B cell (primary cell): ENCODE measurements around the gene HSPH1. TPM values are rescaled to one million over a fixed set of nuclear protein-coding genes. Genes with fewer than 3 reads are reported as not detected.

Source experiments
- ATAC-seq: fragments of 200-7000 bp; cut with Tn5 transposase; one replicate; pipeline ENCODE4 v1.10.0; 2021; ENCODE audit warnings: low read depth, mild to moderate bottlenecking, moderate number of reproducible peaks, moderate library complexity
- CTCF ChIA-PET: fragments of 350-600 bp; sonication (Branson Sonifier 250); formaldehyde crosslinking; loops from one replicate; lab custom pipeline; 2021; ENCODE audit warnings: antibody characterized with exemption, inconsistent platforms; lab: Charles Lee
- POLR2A ChIA-PET: fragments of 350-600 bp; sonication (Branson Sonifier 250); formaldehyde crosslinking; loops from one replicate; lab custom pipeline; 2021; ENCODE audit warnings: antibody characterized with exemption; lab: Charles Lee
- DNase-seq: peaks from one replicate; pipeline ENCODE4 v3.0.0; 2013
- H2AFZ ChIP-seq: 2 replicates; pipeline ENCODE4 v1.6.1; 2012; ENCODE audit warnings: mild to moderate bottlenecking, low read depth, low read length; ENCODE audit not compliant: insufficient read depth, poor library complexity, severe bottlenecking
- H3K27ac ChIP-seq, 2 donors: 1 replicate in 1 of 2; 2 replicates in 1 of 2; pipeline ENCODE4 v1.5.1; 2012 to 2013; ENCODE audit warnings: low read length in 2 of 2, mild to moderate bottlenecking in 2 of 2, moderate library complexity in 1 of 2
- H3K27me3 ChIP-seq, 4 experiments: fragments of 200-600 bp in 1 of 4; sonication (generic) in 1 of 4; replicated peaks in 1 of 4; 1 replicate in 2 of 4; 2 replicates in 2 of 4; pipeline versions ENCODE4 v1.6.1 to v1.7.0; 2013 to 2016; ENCODE audit warnings: low read length in 3 of 4, mild to moderate bottlenecking in 2 of 4, mixed read lengths in 1 of 4, moderate library complexity in 1 of 4; ENCODE audit not compliant: insufficient read depth in 4 of 4, control insufficient read depth in 3 of 4; ENCODE audit errors: control extremely low read depth in 1 of 4
- H3K36me3 ChIP-seq, 2 experiments: replicated peaks in 1 of 2; 1 replicate in 1 of 2; 2 replicates in 1 of 2; pipeline versions ENCODE4 v1.6.1 to v1.7.1; 2013; ENCODE audit warnings: low read length in 1 of 2; ENCODE audit not compliant: insufficient read depth in 2 of 2, control insufficient read depth in 1 of 2; ENCODE audit errors: control extremely low read depth in 1 of 2, extremely low read depth in 1 of 2
- H3K4me1 ChIP-seq, 2 donors: fragments of 200-600 bp in 1 of 2; sonication (generic) in 1 of 2; 1 replicate in 1 of 2; 2 replicates in 1 of 2; pipeline versions ENCODE4 v1.5.1 to v1.6.1; 2013 to 2017; ENCODE audit warnings: low read length in 2 of 2; ENCODE audit not compliant: control insufficient read depth in 2 of 2, insufficient read depth in 2 of 2
- H3K4me2 ChIP-seq: replicated peaks from 2 replicates; pipeline ENCODE3; 2012; ENCODE audit warnings: mild to moderate bottlenecking, low read depth, low read length; ENCODE audit not compliant: poor library complexity, severe bottlenecking
- H3K4me3 ChIP-seq, 5 experiments: fragments of 200-600 bp in 1 of 5; sonication (generic) in 1 of 5; 1 replicate in 3 of 5; 2 replicates in 2 of 5; pipeline versions ENCODE4 v1.5.1 to v1.7.0; 2011 to 2016; ENCODE audit warnings: low read length in 4 of 5, mild to moderate bottlenecking in 4 of 5, low read depth in 2 of 5, control low read depth in 1 of 5, moderate library complexity in 1 of 5; ENCODE audit not compliant: insufficient read depth in 1 of 5; ENCODE audit errors: control extremely low read depth in 1 of 5, extremely low read depth in 1 of 5
- H3K79me2 ChIP-seq: fragments of 200-600 bp; sonication (generic); one replicate; pipeline ENCODE4 v1.6.0; 2016; ENCODE audit warnings: low read length; ENCODE audit not compliant: control insufficient read depth, insufficient read depth
- H3K9ac ChIP-seq: fragments of 200-600 bp; sonication (generic); 2 replicates; pipeline ENCODE4 v1.6.1; 2017; ENCODE audit warnings: mild to moderate bottlenecking, low read length, moderate library complexity
- H3K9me3 ChIP-seq, 3 donors: one replicate each; pipeline versions ENCODE4 v1.6.1 to v1.7.1; 2013; ENCODE audit warnings: low read length in 2 of 3; ENCODE audit not compliant: control insufficient read depth in 2 of 3, insufficient read depth in 1 of 3; ENCODE audit errors: control extremely low read depth in 1 of 3
- H4K20me1 ChIP-seq: 2 replicates; pipeline ENCODE4 v1.6.0; 2012; ENCODE audit warnings: mild to moderate bottlenecking, low read length; ENCODE audit not compliant: insufficient read depth, control insufficient read depth, poor library complexity, severe bottlenecking
- H3K27ac Mint-ChIP-seq: one replicate; pipeline ENCODE4 v1.8.0; 2021; ENCODE audit warnings: mixed read lengths
- H3K27me3 Mint-ChIP-seq: one replicate; pipeline ENCODE4 v1.8.0; 2021; ENCODE audit warnings: mixed read lengths
- H3K4me1 Mint-ChIP-seq: one replicate; pipeline ENCODE4 v1.8.0; 2021; ENCODE audit warnings: mixed read lengths
- H3K4me3 Mint-ChIP-seq: one replicate; pipeline ENCODE4 v1.8.0; 2021; ENCODE audit warnings: mixed read lengths
- H3K9me3 Mint-ChIP-seq: one replicate; pipeline ENCODE4 v1.8.0; 2022; ENCODE audit warnings: mixed read lengths; ENCODE audit not compliant: insufficient read depth
- EZH2 ChIP-seq: IDR thresholded peaks from 2 replicates; pipeline ENCODE4 v1.6.1; 2012; ENCODE audit warnings: borderline replicate concordance, low read depth, mild to moderate bottlenecking, moderate library complexity, low read length; ENCODE audit not compliant: insufficient read depth, poor library complexity, severe bottlenecking
- WGBS: methylation state at CpG from one replicate; pipeline ENCODE4 v1.1.5; 2013; ENCODE audit warnings: missing lambda C conversion rate; ENCODE audit not compliant: insufficient coverage; 5-methylcytosine and 5-hydroxymethylcytosine counted together
- intact Hi-C: fragments of 100-400 bp; cut with micrococcal nuclease; formaldehyde crosslinking; loops from one replicate; pipeline ENCODE4 v1.10.0; 2022
- polyA plus RNA-seq: library from polyadenylated mRNA; depleted of rRNA; stranded (reverse); fragments of >200 nt; gene quantifications from 2 replicates; pipeline ENCODE4 v1.2.3, GENCODE V29; 2012
- total RNA-seq, 2 donors: library from RNA; stranded (reverse); fragments of 120-200 nt in 1 of 2; gene quantifications; 1 replicate in 1 of 2; 2 replicates in 1 of 2; pipeline versions ENCODE4 v1.2.3 to v1.2.4, GENCODE V29; 2013 to 2022
- TF ChIP-seq, protein P1 (sequence below): fragments of 200-600 bp; IDR thresholded peaks from one replicate; pipeline ENCODE4 v1.8.0; 2022; ENCODE audit warnings: antibody characterized with exemption, mild to moderate bottlenecking

HSPH1 gene
- total and polyA plus RNA-seq, 2 donors (not counting 1 experiment from before 2014, with no cell fraction given): 15.4 to 56.4 TPM

DNA sequence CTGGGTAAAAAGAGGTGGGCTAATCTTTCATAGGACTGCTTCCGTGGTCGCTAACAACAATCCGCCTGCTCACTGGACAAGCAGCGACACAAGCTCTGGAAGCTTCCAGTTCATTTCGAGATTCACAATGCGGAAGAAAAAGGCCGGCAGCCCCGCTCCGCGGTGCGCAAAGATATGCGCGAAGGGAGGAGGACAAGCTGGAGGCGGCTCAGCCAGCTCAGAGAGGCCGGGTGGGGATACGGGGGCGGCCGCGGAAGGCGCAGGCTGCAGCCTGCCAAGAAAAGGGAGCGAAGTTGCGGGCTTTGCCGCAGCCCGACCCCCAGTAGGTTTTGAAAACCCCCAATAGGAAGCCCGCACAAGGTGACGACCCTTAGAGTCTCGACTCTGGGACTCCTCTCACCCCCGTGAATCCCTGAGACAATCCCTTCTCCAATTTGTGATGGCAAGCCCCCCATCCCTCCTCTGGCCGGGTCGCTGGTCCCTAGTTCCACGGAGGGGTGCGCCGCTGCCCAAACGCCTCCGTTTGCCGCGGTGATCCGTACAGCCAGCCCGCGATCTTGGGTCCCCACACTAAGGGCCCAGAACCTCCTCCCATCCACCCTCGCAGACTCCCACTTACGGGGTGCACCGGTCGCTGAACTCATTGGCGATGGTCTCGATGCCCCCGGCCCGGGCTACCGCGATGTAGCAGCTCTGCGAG is 697 bp downstream of the HSPH1 start:
- Histone ChIP-seq H4K20me1 (peaks cover 14% of the 10 kb centered on the region), H3K4me1 (peaks cover 22% of the 10 kb centered on the region in 2 donors), H3K9ac (peak overlapping the region; percentile 95), H3K9me3 (no peaks in the 10 kb centered on the region), H2AFZ (peak overlapping the region; percentile 90), H3K27me3 (no peaks in the 10 kb centered on the region), H3K27ac (peak overlapping the region; percentile 94 to 96), H3K4me3 (peak overlapping the region; percentile 82 to 93 (median 88)), H3K4me2 (peak overlapping the region; percentile 90), H3K36me3 (peaks cover 4 to 14% of the 10 kb centered on the region in 2 experiments), H3K79me2 (peaks cover 40% of the 10 kb centered on the region)
- peaks cover 34% of the 10 kb centered on the region for H3K4me1 Mint-ChIP-seq
- intact Hi-C loops: loop anchor here (2.0 to 10.0 kb wide), 2 partner anchors 696 to 854 kb away; partner anchors contain the start of genes HMGB1 and KATNAL1
- DNase-seq (peak; percentile 69), ATAC-seq (no peak)
- peak overlapping the region; percentile 99 for H3K27ac Mint-ChIP-seq
- ChIA-PET POLR2A (interaction anchor here (1.1 kb wide), 1 partner anchor 38 kb away, joined by 3 read pairs; the partner anchor contains the start of gene B3GLCT), CTCF (interaction anchor here (0.6 to 1.3 kb wide), 2 partner anchors 40 to 76 kb away, joined by 3 read pairs; no protein-coding TSS in a partner anchor)
- H3K27me3 Mint-ChIP-seq: no peaks in the 10 kb centered on the region
- no peak for TF ChIP-seq EZH2
- TF ChIP-seq, protein P1, sequence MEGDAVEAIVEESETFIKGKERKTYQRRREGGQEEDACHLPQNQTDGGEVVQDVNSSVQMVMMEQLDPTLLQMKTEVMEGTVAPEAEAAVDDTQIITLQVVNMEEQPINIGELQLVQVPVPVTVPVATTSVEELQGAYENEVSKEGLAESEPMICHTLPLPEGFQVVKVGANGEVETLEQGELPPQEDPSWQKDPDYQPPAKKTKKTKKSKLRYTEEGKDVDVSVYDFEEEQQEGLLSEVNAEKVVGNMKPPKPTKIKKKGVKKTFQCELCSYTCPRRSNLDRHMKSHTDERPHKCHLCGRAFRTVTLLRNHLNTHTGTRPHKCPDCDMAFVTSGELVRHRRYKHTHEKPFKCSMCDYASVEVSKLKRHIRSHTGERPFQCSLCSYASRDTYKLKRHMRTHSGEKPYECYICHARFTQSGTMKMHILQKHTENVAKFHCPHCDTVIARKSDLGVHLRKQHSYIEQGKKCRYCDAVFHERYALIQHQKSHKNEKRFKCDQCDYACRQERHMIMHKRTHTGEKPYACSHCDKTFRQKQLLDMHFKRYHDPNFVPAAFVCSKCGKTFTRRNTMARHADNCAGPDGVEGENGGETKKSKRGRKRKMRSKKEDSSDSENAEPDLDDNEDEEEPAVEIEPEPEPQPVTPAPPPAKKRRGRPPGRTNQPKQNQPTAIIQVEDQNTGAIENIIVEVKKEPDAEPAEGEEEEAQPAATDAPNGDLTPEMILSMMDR: no peak
- H3K9me3 Mint-ChIP-seq: no peaks in the 10 kb centered on the region
- H3K4me3 Mint-ChIP-seq: peak overlapping the region; percentile 96
- under 1% methylated on average over 51 of the region's 51 CpGs for WGBS

GRCh38 chr13:31159306-31159705 is 2.4 kb downstream of the HSPH1 start:
- H3K27ac Mint-ChIP-seq: no peak overlapping the region
- CTCF ChIA-PET: no interaction called here

More at GRCh38 chr13:31159306-31159705, 2.4 kb downstream of the HSPH1 start:
- intact Hi-C loops: no loop called here
- H3K9ac ChIP-seq: no peak overlapping the region
- WGBS: 90% methylated on average over 2 of the region's 4 CpGs
- no peaks in the 10 kb centered on the region for H3K27me3 Mint-ChIP-seq
- peaks cover 14% of the 10 kb centered on the region for H4K20me1 ChIP-seq
- TF ChIP-seq EZH2: no peak
- TF ChIP-seq, protein P1: no peak
- no peak overlapping the region for H2AFZ ChIP-seq
- DNase-seq: no peak
- peak overlapping the region; percentile 90 for H3K4me2 ChIP-seq
- no peak for ATAC-seq
- H3K4me1 ChIP-seq: peaks cover 22% of the 10 kb centered on the region in 2 donors
- H3K36me3 ChIP-seq: peaks cover 8 to 30% of the 10 kb centered on the region in 2 experiments
- H3K27me3 ChIP-seq: no peaks in the 10 kb centered on the region
- peaks cover 40% of the 10 kb centered on the region for H3K79me2 ChIP-seq
- no peak overlapping the region for H3K4me3 ChIP-seq
- H3K9me3 ChIP-seq: no peaks in the 10 kb centered on the region
- H3K4me1 Mint-ChIP-seq: peaks cover 34% of the 10 kb centered on the region
- peak overlapping the region; percentile 96 for H3K4me3 Mint-ChIP-seq
- H3K27ac ChIP-seq: no peak overlapping the region
- POLR2A ChIA-PET: interaction anchor here (0.8 kb wide), 1 partner anchor 42 kb away, joined by 3 read pairs; no protein-coding TSS in a partner anchor
- H3K9me3 Mint-ChIP-seq: no peaks in the 10 kb centered on the region
